Activated T-cell treated with anti-CD3 and anti-CD28 coated beads for 24 hours (primary cell): Measurements from ENCODE around the gene IAPP.
"Not testable (repeated sequence)": the region's sequence is repeated elsewhere in the genome, so short reads cannot be mapped to it uniquely, and the experiment has no call there.

Experiments
- DNase-seq: peaks from one replicate; pipeline ENCODE4 v3.0.0-alpha.2; 2020; ENCODE audit warnings: low read depth

IAPP gene

DNA sequence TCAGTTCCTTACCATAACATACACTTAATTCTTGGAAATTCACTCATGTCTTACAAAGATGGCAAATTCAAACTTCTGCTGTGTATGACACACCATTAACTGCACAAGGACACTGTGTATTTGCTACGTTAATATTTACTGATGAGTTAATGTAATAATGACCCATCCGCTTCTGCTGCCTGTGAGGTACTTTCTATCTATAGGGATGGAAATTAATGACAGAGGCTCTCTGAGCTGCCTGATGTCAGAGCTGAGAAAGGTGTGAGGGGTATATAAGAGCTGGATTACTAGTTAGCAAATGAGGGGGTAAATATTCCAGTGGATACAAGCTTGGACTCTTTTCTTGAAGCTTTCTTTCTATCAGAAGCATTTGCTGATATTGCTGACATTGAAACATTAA lies at the start of gene IAPP:
TSS of gene IAPP (plus strand) at position 301 of the 400 bp plus-strand sequence. CDS start 450 bp downstream, outside the sequence.
- no peak for DNase-seq

DNA sequence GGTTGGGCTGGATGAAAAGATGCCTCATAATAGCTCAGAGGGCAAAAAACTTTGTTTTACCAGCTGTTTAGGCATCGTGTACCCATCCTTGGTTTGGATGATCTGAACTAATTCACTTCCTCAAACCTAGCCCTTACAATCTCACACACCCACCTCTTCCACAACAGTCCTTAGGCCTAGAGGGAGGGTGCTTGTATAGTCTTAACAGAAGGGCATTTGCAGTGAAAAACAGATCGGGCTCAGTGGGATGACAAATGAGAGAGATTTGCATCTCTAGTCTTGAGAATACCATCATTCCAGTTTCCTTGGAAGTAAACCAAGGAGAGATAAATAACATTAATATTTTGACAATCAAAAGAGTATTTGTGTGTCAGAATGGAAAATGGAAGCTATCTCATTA lies 49.0 kb upstream of the IAPP start:
- no peak for DNase-seq

DNA sequence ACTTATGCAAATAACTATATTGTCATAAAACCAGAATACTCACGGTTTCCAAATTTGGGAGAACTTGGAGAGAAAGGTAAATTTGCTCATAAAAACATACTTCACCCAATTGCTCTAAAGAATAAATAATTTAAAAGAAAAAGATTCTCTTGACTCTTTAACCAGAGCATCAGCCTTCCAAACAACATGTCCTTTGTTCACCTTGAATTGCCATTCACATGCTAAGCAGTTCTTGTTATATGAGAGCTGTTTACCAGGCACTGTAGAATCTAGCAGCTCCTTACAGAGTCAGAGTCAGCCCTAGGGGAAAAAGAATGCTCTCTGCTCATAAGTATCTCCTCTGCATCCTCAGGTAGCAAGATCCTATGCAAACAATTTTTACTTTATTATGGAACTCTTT lies 48.2 kb upstream of the IAPP start:
- no peak for DNase-seq

DNA sequence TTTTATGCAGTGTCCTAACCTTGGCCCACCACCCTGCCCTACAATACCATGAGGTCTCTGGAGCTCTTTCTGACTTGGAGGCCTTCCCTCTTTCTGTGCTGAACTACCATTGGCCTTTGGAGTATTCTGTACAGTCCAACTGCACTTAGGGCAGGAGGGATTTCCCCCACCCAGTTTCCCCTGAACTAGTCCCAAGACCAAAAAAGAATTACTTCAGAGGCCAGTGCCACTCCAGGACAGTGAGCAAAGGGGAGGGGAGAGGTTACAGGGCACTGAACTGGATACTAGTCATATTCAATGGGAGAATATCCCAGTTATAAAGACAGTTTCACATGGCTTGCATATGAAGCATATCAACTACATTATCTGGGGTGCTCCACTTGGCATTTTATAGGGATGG lies 44.1 kb upstream of the IAPP start:
- no peak for DNase-seq

DNA sequence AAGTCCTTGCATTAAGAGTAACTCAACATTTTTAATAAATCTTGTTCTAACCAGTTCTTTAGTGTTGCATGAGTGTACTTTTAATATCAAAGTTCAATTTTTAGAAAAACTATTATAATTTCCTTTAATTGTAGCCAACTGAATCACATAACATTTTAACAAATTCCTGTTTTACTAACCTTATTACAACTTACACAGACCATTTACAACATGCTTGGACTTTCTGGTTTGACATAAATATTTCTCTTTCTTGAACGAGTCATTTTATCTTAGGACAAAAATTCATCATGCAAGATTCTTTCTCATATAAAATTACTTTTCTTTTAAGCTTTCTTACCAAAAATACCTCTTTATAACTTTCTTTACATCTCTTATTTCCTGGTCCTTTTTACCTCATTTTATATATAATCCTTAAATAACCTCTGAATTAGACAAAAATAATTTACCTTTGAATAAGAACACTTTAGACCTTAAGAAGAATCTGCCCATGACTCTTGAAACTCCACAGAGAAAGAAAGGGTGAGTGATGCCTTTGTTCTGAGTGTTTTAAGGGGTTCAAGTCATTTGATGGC lies 41.9 kb upstream of the IAPP start:
- no peak for DNase-seq

DNA sequence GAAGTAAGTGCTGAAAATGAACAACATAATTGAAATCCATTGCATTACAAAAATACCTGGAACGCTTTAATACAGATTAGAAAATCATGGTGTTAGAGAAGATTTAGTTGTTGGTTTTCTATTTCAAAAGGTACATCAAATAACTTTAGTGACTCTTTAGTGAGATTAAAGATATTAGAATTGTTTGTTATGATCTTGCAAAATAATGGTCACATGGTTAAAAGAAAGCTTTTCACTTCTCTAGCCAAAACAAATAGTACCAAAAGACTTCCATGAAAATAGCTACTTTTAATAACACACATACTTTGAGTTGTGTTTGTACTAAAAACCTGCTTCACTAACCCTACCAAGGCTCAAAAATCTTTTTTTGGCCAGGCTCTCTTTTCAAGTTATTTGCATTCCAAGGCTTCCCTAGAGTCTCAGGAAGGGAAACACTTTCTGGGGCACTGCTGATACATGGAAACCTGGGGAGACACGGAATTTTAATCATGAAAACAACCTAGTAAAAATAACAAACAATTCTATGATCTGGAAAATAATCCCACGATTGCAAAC lies 37.9 kb upstream of the IAPP start, which contains the start of gene SLCO1A2:
TSS of gene SLCO1A2 (minus strand) at position 147 of the 555 bp plus-strand sequence. CDS start 270 bp downstream, outside the sequence.
- DNase-seq: no peak

DNA sequence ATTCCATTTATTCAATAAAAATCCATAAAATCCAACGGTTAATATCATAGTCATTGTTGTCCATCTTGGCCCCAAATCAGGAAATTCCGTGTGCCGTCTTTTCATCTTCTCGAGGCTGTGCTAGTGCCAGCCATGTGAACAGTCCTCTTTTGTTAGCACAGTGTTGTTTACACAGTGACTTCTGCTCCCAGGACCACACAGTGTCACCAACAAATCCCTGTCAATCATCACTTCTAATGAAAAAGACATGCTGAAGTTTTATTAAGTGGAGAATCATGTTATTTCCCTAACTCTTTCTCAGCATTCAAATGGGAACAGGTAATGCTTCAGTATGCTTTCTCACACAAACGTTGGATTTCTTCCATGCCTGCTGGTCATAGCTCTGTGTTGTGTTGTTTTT lies 36.0 kb upstream of the IAPP start:
- DNase-seq: no peak

DNA sequence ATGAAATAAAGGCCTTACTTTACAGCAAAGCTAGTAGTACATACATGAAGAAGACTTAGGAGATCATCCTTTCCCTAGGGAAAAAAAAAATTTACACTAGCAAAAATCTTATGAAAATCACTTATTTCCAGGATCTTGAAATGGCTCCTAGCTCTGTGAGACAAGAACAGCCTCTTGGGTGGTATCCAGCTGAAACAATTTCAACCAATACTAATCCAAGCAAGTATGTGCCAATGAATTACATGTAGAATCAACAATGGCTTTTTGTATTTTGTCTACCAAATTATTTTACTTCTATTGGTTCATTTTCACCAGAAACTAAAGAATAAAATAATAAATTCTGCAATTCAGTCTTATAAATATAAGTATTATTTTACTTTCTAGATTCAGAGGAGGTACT lies 35.2 kb upstream of the IAPP start:
- DNase-seq: no peak

DNA sequence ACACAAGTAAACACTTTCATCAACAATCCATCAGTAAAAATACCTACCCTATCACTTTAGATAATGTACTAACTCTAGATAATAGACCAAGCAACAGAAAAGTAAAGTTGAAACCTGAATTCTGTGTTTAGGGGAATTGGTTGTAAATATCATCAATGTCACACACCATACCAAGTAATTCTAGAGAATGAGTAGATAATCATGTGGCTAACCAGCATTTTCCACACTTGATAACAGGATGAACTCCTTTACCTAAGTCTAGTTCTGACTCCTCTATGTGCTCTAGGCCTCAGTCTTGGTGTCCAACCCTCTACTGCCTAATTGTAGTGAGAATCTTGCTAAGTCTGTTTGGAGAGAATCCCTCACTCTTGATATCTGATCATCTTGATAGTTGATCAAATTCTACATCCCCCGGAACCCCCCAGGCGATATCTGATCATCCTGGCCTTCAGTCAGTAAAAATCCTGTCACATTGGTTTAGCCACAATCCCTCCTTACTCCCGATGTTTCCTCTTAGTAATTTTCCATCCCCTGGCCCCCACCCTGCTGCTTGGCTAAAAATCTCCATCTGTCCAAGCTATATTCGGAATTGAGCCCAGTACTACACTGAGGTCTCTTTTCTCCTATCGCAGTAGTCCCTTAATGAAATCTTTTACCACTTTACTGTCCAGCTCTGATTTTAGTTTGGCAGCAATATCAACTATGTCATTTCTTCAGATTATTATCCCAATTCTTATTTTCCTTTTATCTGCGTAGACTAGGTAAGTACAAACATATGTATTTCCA lies 34.5 kb upstream of the IAPP start:
- DNase-seq: no peak

DNA sequence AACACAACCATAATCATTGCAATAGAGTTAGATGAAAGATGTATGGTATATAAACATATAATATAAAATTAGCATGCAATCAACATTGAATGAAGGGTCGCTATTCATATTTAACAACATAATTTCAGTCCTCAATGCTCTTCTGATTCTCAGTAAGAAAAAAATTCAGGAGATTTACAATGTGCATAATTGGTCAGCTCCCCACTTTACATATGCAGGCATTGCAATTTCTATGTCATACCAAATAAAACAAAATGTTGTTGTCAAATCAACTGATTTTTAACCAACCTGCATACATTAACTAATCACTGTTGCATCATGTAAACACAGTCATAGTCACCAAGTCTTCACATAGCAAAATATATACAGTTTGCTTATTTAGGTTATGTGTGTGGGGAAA lies 32.8 kb upstream of the IAPP start:
- no peak for DNase-seq

DNA sequence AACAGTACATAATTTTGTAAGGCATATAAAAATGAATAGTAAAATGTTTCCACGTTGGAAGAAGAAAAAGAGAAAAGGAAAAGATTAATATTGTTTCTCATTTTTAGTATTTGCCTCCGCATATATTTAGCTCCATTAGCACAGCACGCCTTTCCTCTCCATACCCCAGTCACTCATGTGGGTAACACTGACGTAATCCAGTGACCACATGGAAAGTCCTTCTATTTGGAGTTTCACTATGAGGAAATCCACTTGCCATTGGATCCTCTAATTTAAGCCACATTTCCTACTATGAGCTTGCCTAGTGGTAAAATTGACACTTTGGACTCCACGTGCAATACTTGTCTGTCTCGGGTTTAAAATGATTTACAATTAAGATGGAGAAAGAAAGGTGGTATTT lies 32.3 kb upstream of the IAPP start:
- DNase-seq: no peak

DNA sequence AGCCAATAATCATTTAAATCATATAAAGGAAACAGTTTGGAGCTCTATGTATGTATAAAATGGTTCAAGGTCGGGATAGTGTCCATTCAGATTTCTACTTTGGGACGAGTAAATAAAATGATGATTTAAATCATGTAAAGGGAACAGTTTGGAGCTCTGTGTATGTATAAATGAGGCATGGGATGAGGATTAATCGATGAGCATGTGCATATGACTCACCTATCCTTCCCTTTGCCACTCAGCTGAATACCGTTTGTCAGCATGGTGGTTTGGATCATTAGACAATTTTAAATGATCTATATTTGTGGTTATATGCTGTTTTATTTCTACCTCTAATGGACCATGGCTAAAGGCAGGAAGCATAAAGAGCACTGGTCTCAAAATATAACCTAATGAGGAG lies 30.9 kb upstream of the IAPP start:
- DNase-seq: no peak

DNA sequence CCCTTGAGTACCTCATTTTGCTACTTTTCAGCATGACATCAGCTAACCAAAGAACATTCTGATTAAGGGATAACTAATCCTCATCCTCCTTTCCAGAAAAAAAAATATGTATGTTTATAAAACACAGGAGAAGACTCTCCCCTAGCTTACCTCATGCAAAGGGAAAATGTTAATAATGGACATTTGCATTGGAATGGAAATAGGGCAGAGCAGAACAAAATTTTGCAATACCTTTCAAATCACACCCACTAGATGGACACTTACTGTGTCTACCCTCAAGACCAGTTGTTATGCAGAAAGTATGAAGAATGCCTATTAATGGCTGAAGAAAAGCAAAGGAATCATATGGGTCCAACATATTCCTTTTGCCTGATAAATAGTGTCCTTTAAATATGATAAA lies 29.1 kb upstream of the IAPP start:
- no peak for DNase-seq

DNA sequence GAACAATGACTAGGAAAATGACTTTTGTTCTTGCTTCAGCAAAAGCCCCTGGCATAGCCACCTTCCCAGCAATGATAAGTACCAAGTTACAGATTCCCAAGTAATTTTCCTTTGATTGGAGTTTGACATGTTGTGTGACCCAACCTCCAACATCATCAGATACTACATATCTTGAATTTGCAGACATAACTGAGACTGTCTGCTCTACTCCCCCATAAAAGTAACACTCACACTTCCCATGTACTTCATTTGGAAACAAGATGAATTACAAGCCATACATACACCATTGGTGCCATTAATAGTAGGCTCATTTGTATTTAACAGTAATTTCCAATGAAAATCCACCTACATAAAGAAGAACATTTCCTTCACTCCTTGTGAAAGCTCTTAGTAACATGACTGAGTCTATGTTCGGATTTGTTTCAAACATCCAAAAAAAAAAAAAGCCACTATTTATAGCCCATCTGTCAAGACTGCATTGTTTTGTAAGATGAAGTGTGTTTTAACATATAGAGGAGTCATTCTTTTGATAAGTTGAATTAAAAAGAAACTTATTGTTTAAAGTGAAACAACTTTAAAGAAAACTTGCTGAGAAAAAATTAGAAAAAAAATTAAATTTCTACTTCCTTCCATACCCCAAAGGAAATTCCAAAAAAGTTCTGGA lies 26.0 kb upstream of the IAPP start:
- no peak for DNase-seq

DNA sequence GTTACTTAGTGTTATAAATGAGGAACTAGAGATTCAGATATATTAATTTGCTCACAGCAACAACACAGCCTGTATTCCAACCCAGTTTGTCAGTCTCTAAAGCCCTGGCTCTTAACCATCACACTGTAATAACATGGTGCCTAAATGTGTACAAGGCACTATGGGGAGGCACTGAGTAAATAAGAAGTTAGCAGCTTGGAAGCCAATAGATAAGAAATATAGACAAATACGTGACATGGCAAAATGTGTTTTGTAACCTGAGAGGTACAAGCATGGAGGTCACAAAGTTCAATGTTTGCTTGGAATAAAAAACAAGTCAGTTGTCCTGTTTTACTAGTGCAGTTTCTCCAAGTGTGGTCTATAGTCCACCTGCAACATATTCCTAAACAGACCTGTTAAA lies 21.7 kb upstream of the IAPP start:
- no peak for DNase-seq

DNA sequence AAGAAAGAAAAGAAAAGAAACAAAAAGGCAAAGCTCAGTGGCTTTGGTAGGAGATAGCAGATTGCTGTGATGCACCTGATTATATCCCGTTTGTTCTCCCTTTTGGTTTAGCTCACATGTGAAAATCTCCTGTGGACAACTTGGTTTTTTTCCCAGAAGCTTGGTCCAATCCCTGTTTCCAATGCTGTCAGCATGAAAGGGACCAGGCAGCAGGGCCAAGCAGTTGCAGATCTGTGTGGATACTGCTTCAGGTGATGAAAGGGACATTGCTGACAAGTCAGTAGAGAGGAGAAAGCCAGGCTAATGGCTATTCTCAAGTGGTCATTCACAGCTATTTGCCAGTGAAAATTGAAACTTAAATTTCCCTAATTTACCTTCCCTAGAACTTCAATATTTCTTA lies 19.2 kb upstream of the IAPP start:
- DNase-seq: no peak

DNA sequence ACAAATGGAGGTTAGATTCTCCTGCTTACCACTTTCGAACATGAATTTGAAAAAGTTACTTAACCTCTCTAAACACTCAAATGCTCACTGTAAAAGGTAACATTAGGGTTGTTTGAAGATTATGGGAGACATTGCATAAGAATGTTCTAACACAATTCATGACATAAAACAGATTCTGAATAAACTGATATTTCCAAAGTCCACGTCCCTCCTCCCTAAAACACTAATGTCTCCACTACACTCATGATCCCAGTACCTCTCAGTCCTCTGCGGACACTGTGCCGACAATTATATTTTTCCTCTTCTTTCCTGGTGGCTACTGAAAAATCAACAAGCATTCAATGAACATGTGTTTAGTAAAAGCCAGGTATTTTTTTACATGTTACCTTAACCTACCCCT lies 18.8 kb upstream of the IAPP start:
- no peak for DNase-seq

DNA sequence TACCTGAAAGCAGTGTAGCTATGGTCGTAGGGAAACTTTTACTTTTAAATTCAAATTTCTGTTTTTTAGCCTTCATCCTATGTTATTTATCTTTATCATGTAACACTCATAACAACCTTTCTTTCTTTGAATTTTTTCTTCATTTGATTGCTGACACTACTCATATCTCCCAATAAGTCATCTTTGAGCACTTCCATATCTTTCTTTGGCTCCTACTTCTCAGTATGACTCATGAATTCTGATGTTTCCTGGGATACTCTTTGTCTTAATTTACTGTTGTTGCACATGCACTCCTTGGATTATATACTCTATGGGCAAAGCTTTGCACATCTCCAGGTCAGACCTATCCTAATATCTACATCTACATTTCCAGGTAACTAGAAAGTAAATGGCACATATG lies 18.1 kb upstream of the IAPP start:
- no peak for DNase-seq

DNA sequence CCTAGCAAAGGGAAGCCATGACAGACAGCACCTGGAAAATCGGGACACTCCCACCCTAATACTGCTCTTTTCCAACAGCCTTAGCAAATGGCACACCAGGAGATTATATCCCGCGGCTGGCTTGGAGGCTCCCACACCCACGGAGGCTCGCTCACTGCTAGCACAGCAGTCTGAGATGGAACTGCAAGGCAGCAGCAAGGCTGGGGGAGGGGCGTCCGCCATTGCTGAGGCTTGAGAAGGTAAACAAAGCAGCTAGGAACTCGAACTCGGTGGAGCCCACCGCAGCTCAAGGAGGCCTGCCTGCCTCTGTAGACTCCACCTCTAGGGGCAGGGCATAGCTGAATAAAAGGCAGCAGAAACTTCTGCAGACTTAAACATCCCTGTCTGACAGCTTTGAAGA lies 12.1 kb upstream of the IAPP start:
- DNase-seq: not testable (repeated sequence)

DNA sequence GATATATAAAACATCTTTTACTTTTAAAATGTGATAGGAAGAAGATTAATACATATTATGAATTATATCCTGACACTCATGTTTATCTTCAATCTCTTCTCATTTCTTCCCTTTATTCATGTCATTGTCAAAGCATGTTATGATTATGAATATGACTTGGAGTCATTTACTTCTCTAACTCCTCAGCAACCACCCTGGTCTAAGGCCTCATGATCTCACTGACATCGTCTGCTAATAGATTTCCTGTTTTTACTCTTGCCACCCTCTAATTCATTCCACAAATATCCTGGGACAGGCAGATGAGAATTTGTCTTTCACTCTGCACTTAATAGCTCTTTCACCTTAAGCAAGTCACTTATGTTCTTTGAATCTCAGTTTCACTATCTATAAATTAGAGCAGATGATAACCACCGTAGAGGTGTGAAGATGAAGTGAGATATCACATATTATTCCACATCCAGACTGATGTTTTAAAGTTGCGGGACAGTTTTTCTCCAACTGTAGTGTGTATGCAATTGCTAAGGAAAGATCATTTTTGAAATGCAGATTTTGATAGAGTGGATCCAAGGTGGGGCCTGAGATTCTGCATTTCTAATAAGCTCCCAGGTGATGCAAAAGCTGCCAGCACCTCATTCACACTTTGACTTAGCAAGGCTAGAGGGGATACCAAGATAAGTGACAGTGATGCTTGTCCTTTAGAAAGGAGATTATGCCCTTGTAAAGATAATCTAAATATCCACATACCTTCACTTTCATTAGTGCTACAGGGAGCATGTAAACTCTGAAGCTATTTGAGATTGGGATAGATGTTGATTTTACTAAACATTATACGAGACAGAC lies 3.3 kb upstream of the IAPP start:
- DNase-seq: no peak

DNA sequence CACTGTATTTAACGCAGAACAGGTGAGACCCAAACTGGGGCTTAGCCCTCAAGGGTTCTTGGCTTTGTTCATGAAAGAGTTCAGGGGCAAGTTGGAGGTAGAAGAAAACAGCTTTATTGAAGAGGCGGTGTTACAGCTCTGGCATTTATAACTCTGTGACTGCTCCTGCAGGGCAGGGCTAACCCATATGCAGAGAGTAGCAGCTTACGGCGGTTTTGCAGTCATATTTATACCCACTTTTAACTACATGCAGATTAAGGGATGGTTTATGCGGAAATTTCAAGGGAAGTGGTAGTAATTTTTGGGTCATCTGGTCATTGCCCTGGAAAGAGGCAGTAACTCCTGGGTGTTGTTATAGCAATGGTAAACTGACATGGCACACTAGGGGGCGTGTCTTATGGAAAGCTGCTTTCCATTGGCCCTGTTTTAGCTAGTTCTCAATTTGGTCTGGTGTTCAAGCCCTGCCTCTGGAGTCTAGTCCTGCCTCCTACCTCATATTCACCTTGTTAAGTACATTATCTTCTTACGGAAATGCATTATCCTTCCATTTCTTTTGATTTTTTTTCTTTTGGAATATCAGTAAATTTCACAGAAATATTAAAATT lies 1.8 kb upstream of the IAPP start:
- no peak for DNase-seq

DNA sequence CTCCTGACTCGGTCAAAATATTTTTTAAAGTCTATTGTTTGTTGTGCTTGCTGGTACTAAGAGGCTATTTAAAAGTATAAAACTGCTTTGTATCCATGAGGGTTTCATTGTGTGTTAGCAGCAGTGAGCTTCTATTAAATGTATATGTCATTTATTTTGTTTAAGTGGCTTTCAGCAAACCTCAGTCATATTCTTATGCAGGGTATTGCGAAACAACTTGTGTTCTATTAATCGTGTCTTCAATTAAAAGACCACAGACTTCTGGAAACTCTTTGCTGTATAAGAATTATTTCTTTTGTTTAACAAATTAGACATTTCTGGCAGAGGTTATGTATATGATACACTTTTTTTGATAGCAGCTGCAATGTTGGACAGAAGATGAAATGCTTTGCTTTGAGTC lies 6.5 kb downstream of the IAPP start:
- DNase-seq: no peak
